ENCODE data around the gene SP6.
A peak's percentile ranks its signal among the peaks of the same experiment; 100 is the strongest.

The SP6 gene

GRCh38 chr17:47850692-47851573 lies at the start of gene SP6:
Gene SP6, minus strand, starts transcription at chr17:47851163. Its CDS starts 2,734 bp downstream, at chr17:47848429.
- DNase-seq (ENCODE audit: low spot score), result peak; percentile 72

GRCh38 chr17:47899643-47900042 lies 48.7 kb upstream of the SP6 start:
- no peak for DNase-seq (ENCODE audit: low spot score)

DNA sequence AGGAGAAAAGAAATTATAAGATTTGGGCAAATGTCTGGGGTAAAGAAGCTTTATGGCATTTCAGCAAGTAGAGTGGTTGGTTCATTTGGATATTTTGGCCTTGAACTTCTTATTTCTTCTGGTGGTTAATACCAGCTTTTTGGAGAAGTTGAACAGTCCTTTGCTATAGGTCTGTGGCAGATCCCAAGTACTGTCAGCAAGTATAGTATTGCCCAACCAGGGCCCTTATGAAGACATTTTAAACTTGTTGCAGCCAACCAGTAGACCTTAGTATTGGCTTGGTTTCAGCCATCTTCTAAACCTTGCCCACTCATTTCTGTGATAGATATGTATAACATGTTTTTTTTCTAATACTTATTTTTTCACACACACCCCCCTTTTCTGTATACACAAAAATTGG lies 47.3 kb upstream of the SP6 start:
- DNase-seq (ENCODE audit: low spot score), result no peak

- no peak for DNase-seq (ENCODE audit: low spot score)
Observed at GRCh38 chr17:47897561-47897960, 46.6 kb upstream of the SP6 start.

DNA sequence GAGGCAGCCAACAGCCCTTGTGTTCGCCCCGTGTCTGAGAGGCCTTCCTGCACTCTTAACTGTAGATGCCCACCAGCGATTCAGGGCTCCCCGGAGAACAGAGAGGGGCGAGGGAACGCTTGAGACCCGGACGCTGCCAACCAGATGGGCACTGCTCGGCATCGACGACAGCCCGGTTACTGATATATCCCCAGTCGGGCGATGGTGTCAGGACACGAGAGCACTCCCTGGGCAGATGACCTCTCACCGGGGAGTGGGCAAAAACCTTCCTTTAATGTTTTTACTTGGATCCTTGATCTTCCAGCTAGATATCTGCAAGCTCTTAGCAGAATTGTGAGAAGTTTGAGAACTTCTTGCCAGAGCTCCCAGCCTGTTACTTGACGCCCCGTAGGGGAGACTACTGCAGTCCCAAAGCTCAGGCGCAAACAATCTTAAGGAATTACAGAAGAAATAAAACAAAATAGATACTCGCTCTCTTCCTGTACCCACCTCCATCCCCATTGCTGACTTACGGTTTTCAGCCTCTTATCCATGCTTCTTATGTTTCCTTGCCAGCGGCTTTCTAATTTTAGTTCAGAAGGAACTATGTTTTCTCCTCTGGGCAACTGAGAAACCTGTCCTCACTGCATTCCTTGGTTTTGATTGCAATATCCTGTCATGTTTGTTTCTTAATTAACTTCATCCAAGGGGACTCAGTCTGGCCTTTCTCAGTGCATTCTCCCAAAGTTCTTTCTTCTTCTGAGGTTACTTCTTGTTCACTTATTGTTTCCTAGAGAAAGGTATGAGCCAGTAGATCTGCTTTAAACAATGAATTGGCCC lies 45.9 kb upstream of the SP6 start:
- no peak for DNase-seq (ENCODE audit: low spot score)

- DNase-seq (ENCODE audit: low spot score), result peak; percentile 100
Observed at GRCh38 chr17:47895856-47896671, 45.1 kb upstream of the SP6 start, which contains the start of gene SP2. Gene SP2, plus strand, starts transcription at chr17:47896236. Its CDS starts 51 bp downstream, at chr17:47896287.

GRCh38 chr17:47895347-47895855 lies 44.4 kb upstream of the SP6 start:
- DNase-seq (ENCODE audit: low spot score), result peak; percentile 29

- no peak for DNase-seq (ENCODE audit: low spot score)
Observed at GRCh38 chr17:47894498-47895346, 43.8 kb upstream of the SP6 start.

DNA sequence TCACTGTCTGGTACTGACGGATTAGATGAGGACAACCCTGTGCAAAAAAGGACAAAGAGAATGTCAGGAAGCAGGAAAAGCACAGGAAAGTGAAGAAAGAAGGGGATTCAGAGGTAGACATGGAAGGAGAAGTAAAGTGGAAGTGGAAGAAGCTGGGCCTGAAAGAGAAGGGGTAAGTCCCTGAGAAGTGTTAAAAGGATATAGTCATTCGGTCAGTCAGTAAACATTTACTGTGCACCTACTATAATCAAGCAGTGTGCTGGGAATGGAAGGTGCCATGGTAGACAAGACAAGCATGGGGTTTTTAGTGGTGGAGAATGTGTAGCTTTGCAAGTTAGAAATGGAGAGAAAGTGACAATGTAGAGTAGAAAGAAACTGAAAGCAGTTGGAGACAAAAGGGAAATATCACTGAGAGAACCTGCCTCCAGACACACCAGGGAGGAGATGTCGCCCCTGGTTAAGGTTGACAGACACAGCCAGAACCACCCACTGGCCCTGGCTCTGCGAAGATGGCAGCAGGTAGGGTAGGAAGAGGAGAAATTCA lies 40.7 kb upstream of the SP6 start:
- DNase-seq (ENCODE audit: low spot score), result no peak

DNA sequence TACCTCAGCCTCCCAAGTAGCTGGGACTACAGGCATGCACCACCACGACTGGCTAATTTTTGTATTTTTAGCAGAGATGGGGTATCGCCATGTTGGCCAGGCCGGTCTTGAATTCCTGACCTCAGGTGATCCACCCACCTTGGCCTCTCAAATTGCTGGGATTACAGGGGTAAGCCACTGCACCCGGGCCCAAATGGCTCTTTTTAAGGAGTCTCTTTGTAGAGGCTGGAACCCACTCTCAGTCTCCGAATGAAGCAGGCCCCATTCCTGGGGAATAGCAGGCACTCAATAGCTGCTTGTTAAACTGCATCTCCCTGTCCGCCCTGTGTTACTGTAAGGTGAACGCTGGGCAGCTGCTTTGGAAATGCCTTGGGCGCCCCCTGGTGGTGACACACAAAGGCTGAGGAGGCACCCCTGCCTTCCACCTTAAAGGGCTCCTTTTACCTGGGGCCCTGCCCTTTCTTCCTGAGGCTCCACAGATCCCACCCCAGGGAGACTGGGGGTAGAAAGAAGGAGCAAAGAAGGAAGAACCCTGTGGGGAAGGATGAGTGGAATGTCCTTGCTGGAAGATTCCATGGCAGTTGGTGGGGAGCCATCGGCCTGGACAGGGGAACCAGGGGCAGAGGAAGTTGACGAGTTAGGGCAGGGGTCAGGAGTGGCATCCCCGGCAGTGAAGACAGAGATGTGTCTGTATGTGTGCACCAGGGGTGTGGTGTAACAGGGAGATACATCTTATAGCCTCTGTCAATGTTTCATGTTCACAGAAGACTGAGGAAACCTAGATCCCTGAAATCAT lies 39.0 kb upstream of the SP6 start:
- peak; percentile 92 for DNase-seq (ENCODE audit: low spot score)

DNA sequence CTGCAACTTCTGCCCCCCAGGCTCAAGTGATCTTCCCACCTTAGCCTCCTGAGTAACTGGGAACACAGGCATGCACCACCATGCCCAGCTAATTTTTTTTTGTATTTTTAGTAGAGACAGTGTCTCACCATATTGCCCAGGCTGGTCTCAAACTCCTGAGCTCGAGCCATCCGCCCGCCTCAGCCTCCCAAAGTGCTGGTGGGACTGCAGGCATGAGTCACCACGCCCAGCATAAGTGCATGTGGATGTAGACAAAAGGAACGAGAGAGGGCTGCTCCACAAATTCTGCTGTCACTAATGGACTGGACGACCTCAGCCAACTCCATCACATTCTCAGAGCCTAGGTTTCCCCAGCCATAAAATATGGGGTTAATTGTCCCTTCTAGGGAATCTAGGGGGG lies 37.3 kb upstream of the SP6 start:
- DNase-seq (ENCODE audit: low spot score), result no peak

- no peak for DNase-seq (ENCODE audit: low spot score)
Observed at GRCh38 chr17:47884905-47885730, 34.2 kb upstream of the SP6 start.

DNA sequence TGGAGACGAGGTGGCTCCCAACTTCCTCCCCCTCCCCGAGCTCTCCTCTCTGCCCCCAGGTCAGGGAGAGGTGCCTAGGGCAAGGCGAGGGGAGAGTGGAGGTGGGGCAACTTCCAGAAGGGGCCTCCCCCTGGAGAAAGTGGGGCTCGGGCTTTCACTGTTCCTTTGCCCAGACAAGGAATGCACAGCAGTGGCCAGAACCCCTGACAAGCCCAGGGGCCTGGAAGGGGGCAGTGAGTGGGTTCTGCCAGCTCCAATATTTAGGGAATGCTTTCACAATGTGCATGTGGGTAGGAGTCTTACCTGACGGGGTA lies 33.4 kb upstream of the SP6 start:
- DNase-seq (ENCODE audit: low spot score), result no peak

- no peak for DNase-seq (ENCODE audit: low spot score)
Observed at GRCh38 chr17:47883589-47884426, 32.8 kb upstream of the SP6 start.

DNA sequence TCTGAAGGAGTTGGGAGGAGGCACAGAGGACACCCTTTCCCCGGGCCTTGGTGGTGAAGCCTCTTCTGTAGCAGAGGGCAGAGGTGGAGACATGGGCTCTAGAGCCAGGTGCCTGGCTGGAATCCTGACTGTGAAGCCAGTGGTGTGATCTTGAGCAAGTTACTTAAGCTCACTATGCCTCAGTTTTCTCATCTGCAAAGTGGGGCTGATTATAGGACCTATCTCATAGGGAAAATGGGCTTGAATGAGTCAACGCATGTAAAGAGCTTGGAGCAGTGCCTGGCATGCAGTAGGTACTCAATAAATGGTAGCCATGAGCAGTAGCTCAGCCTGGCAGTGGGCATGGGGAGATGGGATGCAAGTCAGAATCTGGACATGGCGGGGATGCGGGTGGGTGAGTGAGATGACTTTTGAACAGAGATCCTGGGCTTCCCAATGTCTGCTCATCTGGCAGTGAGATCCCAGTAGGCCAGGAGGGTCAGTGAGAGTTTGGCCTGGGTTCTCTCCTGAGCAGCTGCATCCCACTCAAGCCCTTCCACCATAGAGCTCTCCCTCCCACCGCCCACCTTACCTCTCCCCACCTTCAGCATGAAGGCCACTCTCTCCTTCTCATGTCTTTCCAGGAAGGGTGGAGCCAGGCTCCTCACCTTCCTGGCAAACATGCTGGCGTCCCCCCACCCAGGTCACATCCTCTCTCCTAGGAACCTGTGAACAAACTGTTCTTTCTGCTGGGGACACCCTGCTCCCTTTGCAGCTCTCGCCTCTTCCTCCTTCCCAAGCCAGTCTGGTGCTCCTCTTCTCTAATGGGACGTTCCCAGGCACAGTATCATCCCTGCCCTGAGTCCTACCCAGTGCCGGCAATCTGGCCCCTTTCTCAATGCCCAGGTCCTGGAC lies 32.0 kb upstream of the SP6 start:
- no peak for DNase-seq (ENCODE audit: low spot score)

GRCh38 chr17:47882247-47882646 lies 31.3 kb upstream of the SP6 start:
- no peak for DNase-seq (ENCODE audit: low spot score)

All from CD4-positive, alpha-beta T cell treated with Interleukin-2 at 100 ng/mL for 4 hours (primary cell).